HEK293 (cell line): ENCODE measurements around the gene HYOU1.

Experiments
- KLF16 ChIP-seq: fragments of 450-650 bp; formaldehyde crosslinking; IDR thresholded peaks from 2 replicates; pipeline ENCODE4 v1.5.1; 2017; ENCODE audit warnings: missing biosample characterization, missing genetic modification characterization
- KLF9 ChIP-seq: fragments of 450-650 bp; formaldehyde crosslinking; IDR thresholded peaks from 2 replicates; pipeline ENCODE4 v1.5.1; 2016; ENCODE audit warnings: missing biosample characterization, missing genetic modification characterization, low read depth
- MYNN ChIP-seq: fragments of 450-650 bp; formaldehyde crosslinking; IDR thresholded peaks from 2 replicates; pipeline ENCODE4 v1.5.1; 2016; ENCODE audit warnings: missing biosample characterization, missing genetic modification characterization, borderline replicate concordance
- OSR2 ChIP-seq: fragments of 450-650 bp; formaldehyde crosslinking; IDR thresholded peaks from 2 replicates; pipeline ENCODE4 v1.5.1; 2016; ENCODE audit warnings: missing biosample characterization, missing genetic modification characterization
- ZBTB44 ChIP-seq: fragments of 450-650 bp; IDR thresholded peaks from 2 replicates; pipeline ENCODE4 v1.5.1; 2018; ENCODE audit warnings: missing biosample characterization, mild to moderate bottlenecking, missing genetic modification characterization
- ZBTB48 ChIP-seq: fragments of 450-650 bp; formaldehyde crosslinking; IDR thresholded peaks from 2 replicates; pipeline ENCODE4 v1.5.1; 2016; ENCODE audit warnings: missing biosample characterization, missing genetic modification characterization
- ZBTB6 ChIP-seq: fragments of 450-650 bp; formaldehyde crosslinking; IDR thresholded peaks from 2 replicates; pipeline ENCODE4 v1.5.1; 2017; ENCODE audit warnings: missing biosample characterization, missing genetic modification characterization
- ZIC2 ChIP-seq: fragments of 450-650 bp; formaldehyde crosslinking; IDR thresholded peaks from 2 replicates; pipeline ENCODE4 v1.5.1; 2016; ENCODE audit warnings: missing biosample characterization, missing genetic modification characterization
- ZNF155 ChIP-seq: fragments of 450-650 bp; formaldehyde crosslinking; IDR thresholded peaks from 2 replicates; pipeline ENCODE4 v1.5.1; 2016; ENCODE audit warnings: missing biosample characterization, missing genetic modification characterization
- ZNF16 ChIP-seq: fragments of 450-650 bp; formaldehyde crosslinking; IDR thresholded peaks from 2 replicates; pipeline ENCODE4 v1.5.1; 2016; ENCODE audit warnings: low read depth, missing biosample characterization, missing genetic modification characterization
- ZNF23 ChIP-seq: fragments of 450-650 bp; formaldehyde crosslinking; IDR thresholded peaks from 2 replicates; pipeline ENCODE4 v1.5.1; 2016; ENCODE audit warnings: missing biosample characterization, missing genetic modification characterization, borderline replicate concordance
- ZNF280C ChIP-seq: fragments of 450-650 bp; formaldehyde crosslinking; IDR thresholded peaks from 2 replicates; pipeline ENCODE4 v1.5.1; 2016; ENCODE audit warnings: missing biosample characterization, missing genetic modification characterization
- ZNF354C ChIP-seq: fragments of 450-650 bp; formaldehyde crosslinking; IDR thresholded peaks from 2 replicates; pipeline ENCODE4 v1.5.1; 2016; ENCODE audit warnings: missing biosample characterization, missing genetic modification characterization, low read depth, borderline replicate concordance
- ZNF391 ChIP-seq: fragments of 450-650 bp; formaldehyde crosslinking; IDR thresholded peaks from 2 replicates; pipeline ENCODE4 v1.5.1; 2016; ENCODE audit warnings: low read depth, missing biosample characterization, missing genetic modification characterization, borderline replicate concordance
- ZNF510 ChIP-seq: fragments of 450-650 bp; formaldehyde crosslinking; IDR thresholded peaks from 2 replicates; pipeline ENCODE4 v1.5.1; 2018; ENCODE audit warnings: mild to moderate bottlenecking, missing genetic modification characterization, missing biosample characterization; ENCODE audit not compliant: insufficient replicate concordance
- ZNF580 ChIP-seq: fragments of 450-650 bp; formaldehyde crosslinking; IDR thresholded peaks from 2 replicates; pipeline ENCODE4 v1.5.1; 2016; ENCODE audit warnings: missing biosample characterization, missing genetic modification characterization
- ZNF585B ChIP-seq: fragments of 450-650 bp; formaldehyde crosslinking; IDR thresholded peaks from 2 replicates; pipeline ENCODE4 v1.5.1; 2016; ENCODE audit warnings: missing biosample characterization, missing genetic modification characterization
- ZNF623 ChIP-seq: fragments of 450-650 bp; formaldehyde crosslinking; IDR thresholded peaks from 2 replicates; pipeline ENCODE4 v1.5.1; 2016; ENCODE audit warnings: missing biosample characterization, missing genetic modification characterization
- ZNF626 ChIP-seq: fragments of 450-650 bp; sonication (Bioruptor Pico); formaldehyde crosslinking; IDR thresholded peaks from 2 replicates; pipeline ENCODE4 v1.5.1; 2018; ENCODE audit warnings: missing biosample characterization, missing genetic modification characterization, inconsistent platforms
- ZNF677 ChIP-seq: fragments of 450-650 bp; IDR thresholded peaks from 2 replicates; pipeline ENCODE4 v1.5.0; 2018; ENCODE audit warnings: missing biosample characterization, mild to moderate bottlenecking, missing genetic modification characterization, moderate library complexity
- ZNF768 ChIP-seq: fragments of 450-650 bp; formaldehyde crosslinking; IDR thresholded peaks from 2 replicates; pipeline ENCODE4 v1.5.1; 2018; ENCODE audit warnings: missing biosample characterization, mild to moderate bottlenecking, missing genetic modification characterization
- ZSCAN4 ChIP-seq: fragments of 450-650 bp; formaldehyde crosslinking; IDR thresholded peaks from 2 replicates; pipeline ENCODE4 v1.5.1; 2017; ENCODE audit warnings: missing biosample characterization, missing genetic modification characterization
- TF ChIP-seq, protein P1 (sequence below): fragments of 450-650 bp; formaldehyde crosslinking; IDR thresholded peaks from 2 replicates; pipeline ENCODE4 v1.5.1; 2017; ENCODE audit warnings: missing biosample characterization, missing genetic modification characterization
- TF ChIP-seq, protein P2 (sequence below): fragments of 450-650 bp; formaldehyde crosslinking; IDR thresholded peaks from 2 replicates; pipeline ENCODE4 v1.5.1; 2016; ENCODE audit warnings: missing biosample characterization, missing genetic modification characterization
- TF ChIP-seq, protein P3 (sequence below): fragments of 450-650 bp; formaldehyde crosslinking; IDR thresholded peaks from 2 replicates; pipeline ENCODE4 v1.5.1; 2016; ENCODE audit warnings: missing biosample characterization, missing genetic modification characterization

Gene HYOU1

GRCh38 chr11:119091178-119091577 is 34.2 kb upstream of the HYOU1 start (continued):
- TF ChIP-seq ZNF585B (tag by site-specific recombination) (no peak), ZNF354C (no peak), MYNN (no peak), ZNF768 (tag by site-specific recombination) (no peak), ZBTB44 (no peak), ZNF23 (tag by site-specific recombination) (no peak), ZNF623 (tag by site-specific recombination) (no peak), ZNF677 (no peak), ZNF16 (tag by site-specific recombination) (no peak), ZNF280C (tag by site-specific recombination) (no peak), ZNF580 (tag by site-specific recombination) (no peak), ZSCAN4 (no peak), ZIC2 (peak; percentile 33; the same call in 1 of the 2 replicates), OSR2 (tag by site-specific recombination) (no peak), ZBTB6 (tag by site-specific recombination) (no peak), ZNF155 (tag by site-specific recombination) (no peak), KLF9 (tag by site-specific recombination) (no peak), ZBTB48 (no peak), ZNF391 (no peak), ZNF626 (tag by site-specific recombination) (no peak), KLF16 (no peak), ZNF510 (tag by site-specific recombination) (no peak)
- TF ChIP-seq, protein P1, sequence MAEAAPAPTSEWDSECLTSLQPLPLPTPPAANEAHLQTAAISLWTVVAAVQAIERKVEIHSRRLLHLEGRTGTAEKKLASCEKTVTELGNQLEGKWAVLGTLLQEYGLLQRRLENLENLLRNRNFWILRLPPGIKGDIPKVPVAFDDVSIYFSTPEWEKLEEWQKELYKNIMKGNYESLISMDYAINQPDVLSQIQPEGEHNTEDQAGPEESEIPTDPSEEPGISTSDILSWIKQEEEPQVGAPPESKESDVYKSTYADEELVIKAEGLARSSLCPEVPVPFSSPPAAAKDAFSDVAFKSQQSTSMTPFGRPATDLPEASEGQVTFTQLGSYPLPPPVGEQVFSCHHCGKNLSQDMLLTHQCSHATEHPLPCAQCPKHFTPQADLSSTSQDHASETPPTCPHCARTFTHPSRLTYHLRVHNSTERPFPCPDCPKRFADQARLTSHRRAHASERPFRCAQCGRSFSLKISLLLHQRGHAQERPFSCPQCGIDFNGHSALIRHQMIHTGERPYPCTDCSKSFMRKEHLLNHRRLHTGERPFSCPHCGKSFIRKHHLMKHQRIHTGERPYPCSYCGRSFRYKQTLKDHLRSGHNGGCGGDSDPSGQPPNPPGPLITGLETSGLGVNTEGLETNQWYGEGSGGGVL (tag by site-specific recombination): no peak
- TF ChIP-seq, protein P2, sequence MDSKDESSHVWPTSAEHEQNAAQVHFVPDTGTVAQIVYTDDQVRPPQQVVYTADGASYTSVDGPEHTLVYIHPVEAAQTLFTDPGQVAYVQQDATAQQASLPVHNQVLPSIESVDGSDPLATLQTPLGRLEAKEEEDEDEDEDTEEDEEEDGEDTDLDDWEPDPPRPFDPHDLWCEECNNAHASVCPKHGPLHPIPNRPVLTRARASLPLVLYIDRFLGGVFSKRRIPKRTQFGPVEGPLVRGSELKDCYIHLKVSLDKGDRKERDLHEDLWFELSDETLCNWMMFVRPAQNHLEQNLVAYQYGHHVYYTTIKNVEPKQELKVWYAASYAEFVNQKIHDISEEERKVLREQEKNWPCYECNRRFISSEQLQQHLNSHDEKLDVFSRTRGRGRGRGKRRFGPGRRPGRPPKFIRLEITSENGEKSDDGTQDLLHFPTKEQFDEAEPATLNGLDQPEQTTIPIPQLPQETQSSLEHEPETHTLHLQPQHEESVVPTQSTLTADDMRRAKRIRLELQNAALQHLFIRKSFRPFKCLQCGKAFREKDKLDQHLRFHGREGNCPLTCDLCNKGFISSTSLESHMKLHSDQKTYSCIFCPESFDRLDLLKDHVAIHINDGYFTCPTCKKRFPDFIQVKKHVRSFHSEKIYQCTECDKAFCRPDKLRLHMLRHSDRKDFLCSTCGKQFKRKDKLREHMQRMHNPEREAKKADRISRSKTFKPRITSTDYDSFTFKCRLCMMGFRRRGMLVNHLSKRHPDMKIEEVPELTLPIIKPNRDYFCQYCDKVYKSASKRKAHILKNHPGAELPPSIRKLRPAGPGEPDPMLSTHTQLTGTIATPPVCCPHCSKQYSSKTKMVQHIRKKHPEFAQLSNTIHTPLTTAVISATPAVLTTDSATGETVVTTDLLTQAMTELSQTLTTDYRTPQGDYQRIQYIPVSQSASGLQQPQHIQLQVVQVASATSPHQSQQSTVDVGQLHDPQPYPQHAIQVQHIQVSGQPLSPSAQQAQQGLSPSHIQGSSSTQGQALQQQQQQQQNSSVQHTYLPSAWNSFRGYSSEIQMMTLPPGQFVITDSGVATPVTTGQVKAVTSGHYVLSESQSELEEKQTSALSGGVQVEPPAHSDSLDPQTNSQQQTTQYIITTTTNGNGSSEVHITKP (tag by site-specific recombination): no peak
- TF ChIP-seq, protein P3, sequence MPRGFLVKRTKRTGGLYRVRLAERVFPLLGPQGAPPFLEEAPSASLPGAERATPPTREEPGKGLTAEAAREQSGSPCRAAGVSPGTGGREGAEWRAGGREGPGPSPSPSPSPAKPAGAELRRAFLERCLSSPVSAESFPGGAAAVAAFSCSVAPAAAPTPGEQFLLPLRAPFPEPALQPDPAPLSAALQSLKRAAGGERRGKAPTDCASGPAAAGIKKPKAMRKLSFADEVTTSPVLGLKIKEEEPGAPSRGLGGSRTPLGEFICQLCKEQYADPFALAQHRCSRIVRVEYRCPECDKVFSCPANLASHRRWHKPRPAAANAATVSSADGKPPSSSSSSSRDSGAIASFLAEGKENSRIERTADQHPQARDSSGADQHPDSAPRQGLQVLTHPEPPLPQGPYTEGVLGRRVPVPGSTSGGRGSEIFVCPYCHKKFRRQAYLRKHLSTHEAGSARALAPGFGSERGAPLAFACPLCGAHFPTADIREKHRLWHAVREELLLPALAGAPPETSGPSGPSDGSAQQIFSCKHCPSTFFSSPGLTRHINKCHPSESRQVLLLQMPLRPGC (tag by site-specific recombination): no peak
